HG02885 (cell line): Measurements from ENCODE around the gene PXDN.
A peak's percentile ranks its signal among the peaks of the same experiment; 100 is the strongest.

Experiments used
- ATAC-seq: cut with Tn5 transposase; IDR thresholded peaks from one replicate; pipeline ENCODE4 v1.9.1; 2021; ENCODE audit warnings: mild to moderate bottlenecking; ENCODE audit not compliant: unreplicated experiment, poor library complexity

Gene PXDN

GRCh38 chr2:1605102-1606045 is 138.9 kb downstream of the PXDN start:
- peak; percentile 71 for ATAC-seq

DNA sequence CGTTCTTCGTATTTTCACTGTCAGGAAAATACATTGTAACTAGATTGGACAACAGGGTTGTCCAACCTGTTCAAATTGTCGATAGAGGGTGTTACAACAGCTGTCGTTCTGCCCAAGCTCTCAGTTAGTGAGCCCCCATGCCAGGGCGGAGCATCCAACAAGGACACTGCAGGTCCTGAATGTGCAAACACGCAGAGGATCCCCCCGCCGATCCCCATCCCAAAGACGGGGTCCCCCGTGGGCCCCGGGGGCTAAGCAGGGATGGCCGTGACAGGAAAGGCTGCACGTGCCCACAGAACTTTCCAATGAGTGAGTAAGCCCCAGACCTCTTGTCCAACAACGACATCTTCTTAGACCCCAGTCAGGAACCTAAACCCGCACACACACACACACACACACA is 140.8 kb downstream of the PXDN start:
- ATAC-seq: no peak

DNA sequence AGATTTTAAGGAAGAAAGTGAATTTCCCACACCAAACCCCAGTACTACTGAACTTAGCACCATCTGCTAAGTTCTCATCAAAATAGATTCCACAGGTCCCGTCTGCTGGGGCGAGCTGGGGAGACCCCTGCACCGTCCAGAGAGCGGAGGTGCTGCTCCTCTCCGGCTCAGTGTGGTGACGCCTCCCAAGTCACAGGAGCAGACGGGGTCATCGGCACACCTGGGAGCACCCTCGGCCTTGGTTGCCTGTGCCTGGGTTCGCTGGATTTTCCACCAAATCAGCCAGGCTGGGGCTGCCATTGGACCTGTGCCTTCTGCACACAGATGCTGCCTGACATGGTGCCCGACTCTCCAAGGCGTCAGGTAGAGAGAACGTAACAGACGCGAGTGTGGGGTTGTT is 141.3 kb downstream of the PXDN start:
- no peak for ATAC-seq

- no peak for ATAC-seq
These were observed 141.9 kb downstream of the PXDN start for GRCh38 chr2:1602278-1603010.

GRCh38 chr2:1601471-1602277 is 142.6 kb downstream of the PXDN start:
- no peak for ATAC-seq

- ATAC-seq: no peak
These were observed 143.3 kb downstream of the PXDN start for GRCh38 chr2:1601067-1601412.

DNA sequence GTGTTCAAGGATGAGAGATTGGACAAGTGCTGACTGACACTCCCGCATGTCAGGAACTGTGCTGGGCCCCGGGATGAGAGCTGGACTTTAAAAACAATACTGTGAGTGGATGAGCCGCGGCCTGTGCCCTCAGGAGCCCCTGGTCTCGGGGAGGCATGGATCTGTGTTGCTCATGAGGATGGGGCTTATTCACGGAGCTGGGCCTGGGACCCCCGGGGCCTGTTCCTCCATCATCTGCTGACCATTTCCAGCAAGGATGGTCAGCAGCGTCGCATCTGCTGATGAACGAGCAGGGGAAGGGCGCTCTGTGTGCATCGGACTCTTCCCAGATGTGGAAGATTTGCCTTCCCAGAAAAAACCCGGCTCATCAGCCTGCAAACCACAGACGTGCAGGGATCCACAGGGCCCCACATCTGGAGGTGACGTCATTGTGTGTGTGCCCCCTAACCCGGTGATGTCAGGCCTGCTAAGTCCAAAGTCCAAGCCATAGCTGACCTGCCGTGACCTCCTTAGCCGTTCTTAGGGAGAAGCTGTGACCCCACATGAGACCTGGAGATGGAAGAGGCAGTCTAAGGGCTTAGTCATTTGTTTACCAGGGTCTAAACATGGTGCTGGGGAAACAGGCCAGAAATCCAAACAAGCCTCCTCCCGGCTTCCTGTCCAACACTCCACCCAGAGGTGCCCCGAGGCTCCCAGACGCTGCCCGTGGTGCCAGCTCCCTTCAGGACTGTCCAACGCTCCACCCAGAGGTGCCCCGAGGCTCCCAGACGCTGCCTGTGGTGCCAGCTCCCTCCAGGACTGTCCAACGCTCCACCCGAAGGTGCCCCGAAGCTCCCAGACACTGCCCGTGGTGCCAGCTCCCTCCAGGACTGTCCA is 143.9 kb downstream of the PXDN start:
- no peak for ATAC-seq

DNA sequence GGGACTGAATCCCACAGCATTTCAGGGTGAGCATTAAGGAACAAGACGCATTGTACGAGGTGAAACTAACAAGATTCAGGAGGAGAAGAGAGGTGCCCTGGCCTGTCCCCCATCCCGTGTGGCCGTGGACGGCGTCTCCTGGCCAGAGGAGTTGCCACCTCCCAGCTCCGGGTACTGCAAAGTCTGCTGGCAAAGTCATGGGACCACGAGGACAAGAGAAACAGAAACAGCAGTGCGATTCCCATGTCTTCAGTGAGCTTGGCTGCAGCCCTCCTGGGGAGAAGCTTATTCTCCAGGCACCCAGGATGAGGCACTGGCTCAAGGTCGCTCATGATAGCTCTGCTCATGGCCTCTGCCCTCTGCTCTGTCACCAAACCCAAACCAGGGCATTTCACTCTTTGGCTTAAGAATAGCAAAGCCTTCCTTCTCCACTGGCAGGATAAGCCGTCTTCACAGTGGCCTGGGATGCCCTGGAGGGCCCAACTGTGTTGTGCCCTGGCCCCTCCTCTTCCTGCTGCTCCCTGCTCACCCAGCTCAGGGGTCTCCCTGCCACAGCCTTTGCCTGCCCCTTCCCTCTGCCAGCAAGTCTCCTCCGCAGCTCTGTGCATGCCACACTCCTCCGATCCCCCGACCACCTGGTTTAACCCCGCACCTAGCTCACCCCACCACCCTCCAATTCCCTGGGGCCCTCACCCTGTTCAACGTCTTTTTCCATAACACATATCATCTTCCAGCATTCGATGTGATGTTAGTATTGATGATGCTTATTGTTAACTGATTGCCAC is 144.8 kb downstream of the PXDN start:
- ATAC-seq: no peak

GRCh38 chr2:1598800-1599199 is 145.5 kb downstream of the PXDN start:
- ATAC-seq: no peak

GRCh38 chr2:1598041-1598710 is 146.1 kb downstream of the PXDN start:
- no peak for ATAC-seq

GRCh38 chr2:1595274-1595673 is 149.0 kb downstream of the PXDN start:
- ATAC-seq: no peak

DNA sequence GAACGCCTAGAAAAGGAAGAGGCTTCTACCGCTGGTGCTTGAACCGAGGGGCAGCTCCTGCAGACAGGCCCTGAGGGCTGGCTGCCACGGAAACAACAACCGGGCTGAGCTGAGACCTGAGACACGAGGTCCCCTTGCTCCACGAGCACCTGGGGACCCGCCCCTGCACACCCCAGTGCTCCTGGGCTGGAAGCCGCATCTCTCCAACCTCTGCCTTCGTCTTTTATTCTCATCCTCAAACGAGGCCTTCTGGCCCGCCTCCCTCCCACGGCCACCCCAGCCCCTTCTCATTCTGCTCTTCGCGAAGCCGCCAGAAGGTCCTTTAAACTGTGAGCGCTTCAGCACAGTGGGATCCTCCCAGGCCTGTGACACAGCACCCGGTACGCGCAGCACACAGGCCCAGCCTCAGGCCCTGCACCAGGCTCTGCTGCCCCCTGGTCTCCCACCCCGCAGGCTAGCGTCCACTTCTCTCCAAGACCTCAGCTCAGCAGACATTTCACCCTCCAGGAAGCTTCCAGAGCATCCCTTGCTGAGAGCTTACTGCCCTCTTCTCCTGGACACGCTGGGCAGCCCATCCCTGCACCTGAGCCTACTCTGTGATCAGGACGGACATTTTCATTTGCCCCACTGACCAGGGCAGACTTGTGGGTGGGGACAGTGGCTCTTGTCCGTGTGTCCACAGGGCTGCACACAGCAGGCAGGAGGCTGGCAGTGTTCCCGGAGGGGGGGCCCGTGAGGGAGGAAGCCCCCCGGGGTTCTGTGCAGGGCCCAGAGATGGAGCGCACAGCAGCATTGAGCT is 149.7 kb downstream of the PXDN start:
- no peak for ATAC-seq

DNA sequence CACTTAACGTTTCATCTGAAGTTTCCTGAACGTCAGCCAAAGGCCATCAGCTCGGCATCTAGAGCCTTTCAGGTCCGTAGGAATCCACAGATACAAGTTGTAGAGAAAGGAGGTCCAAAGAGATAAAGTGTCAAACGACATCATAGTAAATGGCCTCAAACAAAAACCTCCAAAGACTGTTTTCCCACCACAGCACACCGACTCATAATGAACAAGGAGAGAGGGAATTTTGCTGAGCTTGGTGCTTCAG is 150.3 kb downstream of the PXDN start:
- ATAC-seq: no peak

GRCh38 chr2:1593371-1594122 is 150.8 kb downstream of the PXDN start:
- no peak for ATAC-seq

DNA sequence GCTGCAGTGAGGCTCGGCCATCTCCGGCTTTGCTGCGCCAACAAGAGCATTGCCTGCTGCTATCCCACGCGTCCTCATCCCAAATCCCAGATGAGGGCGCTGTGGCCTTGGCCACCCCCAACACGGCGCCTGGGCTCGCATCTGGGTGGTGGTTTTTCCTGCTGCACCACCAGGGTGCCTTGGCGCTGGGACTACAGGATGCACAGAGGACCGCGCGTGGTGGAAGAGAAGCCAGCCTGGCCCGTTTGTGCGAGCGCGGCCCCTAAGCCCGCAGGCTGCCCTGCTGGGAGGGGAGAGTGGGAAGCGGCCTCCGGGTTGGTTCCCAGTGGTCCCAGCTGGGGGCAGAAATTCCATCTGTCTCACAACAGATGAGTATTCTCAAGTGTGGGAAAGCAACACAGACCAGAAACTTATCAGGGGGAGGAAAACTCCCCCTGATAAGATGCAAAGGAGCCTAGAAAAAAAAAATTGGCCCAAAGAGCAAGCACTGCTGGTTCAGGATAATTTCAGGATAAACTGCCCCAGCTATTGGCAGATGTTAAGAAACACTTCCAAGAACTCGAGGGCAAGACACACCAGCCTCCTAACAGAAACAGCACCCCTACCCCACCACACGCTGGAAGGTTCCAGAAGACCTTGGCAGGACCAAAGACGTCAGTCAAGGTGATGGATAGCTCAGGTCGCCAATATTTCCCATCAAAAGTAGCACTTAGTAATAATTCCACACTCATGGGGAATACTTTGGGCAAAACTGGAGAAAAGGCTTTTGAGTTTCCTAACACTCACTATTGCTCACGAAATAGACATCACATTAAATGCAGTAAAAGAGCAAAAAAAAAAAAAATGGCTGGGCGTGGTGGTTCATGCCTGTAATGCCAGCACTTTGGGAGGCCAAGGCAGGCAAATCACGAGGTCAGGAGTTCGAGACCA is 152.1 kb downstream of the PXDN start:
- ATAC-seq: no peak

DNA sequence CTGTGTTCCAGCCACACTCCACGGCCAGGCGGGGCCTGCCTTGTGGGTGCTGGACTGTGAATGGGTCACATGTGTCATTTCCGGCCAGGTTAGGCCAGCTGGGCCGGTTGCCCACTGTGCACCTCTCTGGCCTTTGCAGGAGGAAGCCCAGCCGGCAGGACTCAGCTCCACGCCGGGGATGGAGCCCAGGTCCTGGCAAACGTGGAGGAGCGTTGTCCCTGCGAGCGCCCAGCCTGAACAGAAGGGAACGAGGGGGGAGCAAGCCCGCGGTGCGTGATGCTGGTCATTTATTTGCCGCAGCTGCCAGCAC is 152.9 kb downstream of the PXDN start:
- ATAC-seq: no peak
